RWPE1 (cell line): ENCODE data around the gene KLHL4.
"Not testable (repeated sequence)": the region's sequence is repeated elsewhere in the genome, so short reads cannot be mapped to it uniquely, and the experiment has no call there.

Experiments used
- CTCF ChIA-PET: fragments of 350-600 bp; sonication (Branson Sonifier 250); formaldehyde crosslinking; extraction: SDS; loops from one replicate; lab custom pipeline; 2021; lab: Yijun Ruan, JAX
- POLR2A ChIA-PET: fragments of 400-600 bp; formaldehyde crosslinking; extraction: SDS; loops from one replicate; lab custom pipeline; 2020; ENCODE audit warnings: antibody characterized with exemption; ENCODE audit not compliant: low non-redundant PET; lab: Yijun Ruan, JAX
- DNase-seq: peaks from one replicate; pipeline ENCODE4 v3.0.0; 2012; ENCODE audit warnings: low spot score
- H3K27ac ChIP-seq: fragments of 450-650 bp; 2 replicates; pipeline ENCODE4 v1.5.1; 2017
- CTCF ChIP-seq: fragments of 450-650 bp; conservative IDR thresholded peaks from 2 replicates; pipeline ENCODE4 v1.5.1; 2017; ENCODE audit warnings: low read depth, mild to moderate bottlenecking

KLHL4 gene

GRCh38 chrX:87664381-87664780 is 146.8 kb downstream of the KLHL4 start:
- DNase-seq, result peak; percentile 4
- H3K27ac ChIP-seq, result no peak overlapping the region
- peak; percentile 24; the same call in 1 of the 2 replicates for TF ChIP-seq CTCF
- ChIA-PET CTCF (no interaction called here), POLR2A (no interaction called here)

- DNase-seq, result no peak
- POLR2A ChIA-PET, result no interaction called here
- no peak for TF ChIP-seq CTCF
- CTCF ChIA-PET, result no interaction called here
- H3K27ac ChIP-seq, result no peak overlapping the region
Observed at GRCh38 chrX:87679849-87680248, 162.2 kb downstream of the KLHL4 start.

GRCh38 chrX:87687703-87688102 is 170.1 kb downstream of the KLHL4 start:
- ChIA-PET CTCF (no interaction called here), POLR2A (no interaction called here)
- H3K27ac ChIP-seq, result no peak overlapping the region

GRCh38 chrX:87688113-87688748 is 170.6 kb downstream of the KLHL4 start:
- DNase-seq, H3K27ac ChIP-seq: not testable (repeated sequence)

More at GRCh38 chrX:87687703-87688102, 170.1 kb downstream of the KLHL4 start:
- DNase-seq, result no peak
- TF ChIP-seq CTCF, result no peak

GRCh38 chrX:87689218-87689617 is 171.6 kb downstream of the KLHL4 start:
- CTCF ChIA-PET, result not testable (repeated sequence)

More at GRCh38 chrX:87688113-87688748, 170.6 kb downstream of the KLHL4 start:
- CTCF ChIA-PET, POLR2A ChIA-PET: not testable (repeated sequence)

GRCh38 chrX:87693204-87693603 is 175.6 kb downstream of the KLHL4 start:
- H3K27ac ChIP-seq, result no peak overlapping the region
- ChIA-PET CTCF (no interaction called here), POLR2A (no interaction called here)
- no peak for TF ChIP-seq CTCF
- no peak for DNase-seq

More at GRCh38 chrX:87689218-87689617, 171.6 kb downstream of the KLHL4 start:
- DNase-seq, H3K27ac ChIP-seq, POLR2A ChIA-PET: not testable (repeated sequence)

- no peak for TF ChIP-seq CTCF
- POLR2A ChIA-PET, result no interaction called here
- no peak overlapping the region for H3K27ac ChIP-seq
- no peak for DNase-seq
- CTCF ChIA-PET, result no interaction called here
Observed at GRCh38 chrX:87697409-87697808, 179.8 kb downstream of the KLHL4 start.
